NCI-H748 (cell line): ENCODE measurements around the gene AGR2.

ENCODE experiments used
- DNase-seq: peaks from one replicate; lab custom pipeline; 2025; ENCODE audit not compliant: unreplicated experiment; lab: John Stamatoyannopoulos, UW

AGR2 gene

DNA sequence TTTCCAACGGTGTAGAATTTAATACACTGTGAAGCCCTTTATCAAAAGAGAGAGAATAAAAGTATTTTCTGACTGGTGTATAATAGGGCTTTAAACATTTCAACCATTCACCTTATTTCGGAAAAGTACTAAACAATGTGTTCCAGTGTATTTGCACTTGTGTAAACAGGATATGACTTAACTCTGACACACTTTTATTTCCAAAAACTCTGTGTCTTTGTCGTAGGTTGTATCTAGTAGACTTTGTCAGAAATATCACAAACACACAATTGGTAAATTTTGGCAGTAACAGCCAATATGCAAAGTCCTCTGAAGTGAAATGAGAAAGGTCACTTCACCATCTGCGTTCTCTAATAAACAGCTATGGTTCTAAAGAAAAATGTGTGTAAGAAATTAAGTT lies 61.6 kb downstream of the AGR2 start:
- no peak for DNase-seq

DNA sequence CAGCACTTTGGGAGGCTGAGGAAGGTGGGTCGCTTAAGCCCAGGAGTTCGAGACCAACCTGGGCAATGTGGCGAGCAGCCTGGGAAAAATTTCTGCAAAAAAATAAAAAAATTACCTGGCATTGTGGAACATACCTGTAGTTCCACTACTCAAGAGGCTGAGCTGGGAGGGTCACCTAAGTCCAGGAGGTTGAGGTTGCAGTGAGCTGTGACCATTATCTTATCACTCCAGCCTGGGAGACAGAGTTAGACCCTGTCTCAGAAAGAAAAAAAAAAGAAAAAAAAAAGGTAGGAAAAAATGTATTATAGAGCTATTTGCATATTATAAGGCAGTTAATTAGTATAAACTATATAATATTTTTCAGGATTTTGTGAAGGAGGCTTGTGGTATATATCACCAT lies 62.3 kb downstream of the AGR2 start:
- no peak for DNase-seq
